Thyroid gland (tissue), 4 donors: Measurements from ENCODE around the gene TTLL10. TPM values are rescaled to one million over a fixed set of nuclear protein-coding genes. Genes with fewer than 3 reads are reported as not detected.

Experiments
- DNase-seq, 2 donors: peaks; one replicate each; pipeline ENCODE4 v3.0.0-alpha.2; 2019
- H3K27ac ChIP-seq, 3 donors: fragments of 200-600 bp; sonication (generic); 1 replicate in 2 of 3; 2 replicates in 1 of 3; pipeline ENCODE4 v1.5.1; 2016 to 2019; ENCODE audit warnings: mild to moderate bottlenecking in 1 of 3, moderate library complexity in 1 of 3
- H3K27me3 ChIP-seq: fragments of 200-600 bp; sonication (generic); one replicate; pipeline ENCODE4 v1.5.1; 2019
- H3K36me3 ChIP-seq, 2 donors: fragments of 200-600 bp; sonication (generic); one replicate each; pipeline ENCODE4 v1.5.1; 2016 to 2019
- H3K4me1 ChIP-seq, 2 donors: fragments of 200-600 bp; sonication (generic); one replicate each; pipeline ENCODE4 v1.5.1; 2017 to 2019
- H3K4me3 ChIP-seq, 3 donors: fragments of 200-600 bp; sonication (generic); replicated peaks in 1 of 3; 1 replicate in 2 of 3; 2 replicates in 1 of 3; pipeline ENCODE4 v1.5.1; 2016; ENCODE audit warnings: mild to moderate bottlenecking in 1 of 3
- H3K9me3 ChIP-seq: fragments of 200-600 bp; sonication (generic); one replicate; pipeline ENCODE4 v1.5.1; 2017
- CTCF ChIP-seq, 6 experiments: fragments of 200-600 bp in 3 of 6; fragments of 450-650 bp in 3 of 6; sonication (generic) in 3 of 6; IDR thresholded peaks; one replicate each; pipeline ENCODE4 v1.5.1; 2016 to 2019; ENCODE audit warnings: antibody characterized with exemption in 6 of 6, mild to moderate bottlenecking in 2 of 6, inconsistent platforms in 1 of 6, moderate library complexity in 1 of 6
- POLR2A ChIP-seq, 2 donors: fragments of 450-650 bp; IDR thresholded peaks; one replicate each; pipeline ENCODE4 v1.6.1; 2017; ENCODE audit warnings: antibody characterized with exemption in 2 of 2, mild to moderate bottlenecking in 2 of 2, moderate library complexity in 1 of 2
- WGBS, 2 donors: methylation state at CpG; one replicate each; pipeline ENCODE4 v1.1.5; 2017; 5-methylcytosine and 5-hydroxymethylcytosine counted together
- intact Hi-C: fragments of 100-400 bp; cut with DNase I; formaldehyde crosslinking; loops from one replicate; pipeline ENCODE4 v1.15.1; 2023
- total RNA-seq, 4 donors: library from RNA; depleted of rRNA; stranded (reverse); fragments of >200 nt; gene quantifications; one replicate each; pipeline ENCODE4 v1.2.3, GENCODE V29; 2016

The TTLL10 gene
- total RNA-seq, 4 donors from 2014 or later, result 0.13 to 0.29 TPM; not detected in 2

GRCh38 chr1:1219341-1219740 is 45.7 kb downstream of the TTLL10 start:
- intact Hi-C loops, result no loop called here
- Histone ChIP-seq H3K4me3 (no peak overlapping the region), H3K36me3 (peaks cover 55 to 62% of the 10 kb centered on the region in 2 donors), H3K27me3 (no peaks in the 10 kb centered on the region), H3K4me1 (no peaks in the 10 kb centered on the region), H3K27ac (no peak overlapping the region), H3K9me3 (no peaks in the 10 kb centered on the region)
- 90 to 98% methylated on average over 9 to 19 of the region's 20 CpGs for WGBS, 2 donors
- TF ChIP-seq POLR2A (IDR thresholded peaks at IDR 0.05) (no peak), CTCF (IDR thresholded peaks at IDR 0.05) (no peak)
- DNase-seq, result no peak

- Histone ChIP-seq H3K36me3 (peaks cover 55 to 65% of the 10 kb centered on the region in 2 donors), H3K4me1 (no peaks in the 10 kb centered on the region), H3K4me3 (no peak overlapping the region), H3K27ac (no peak overlapping the region), H3K27me3 (no peaks in the 10 kb centered on the region), H3K9me3 (no peaks in the 10 kb centered on the region)
- intact Hi-C loops, result no loop called here
- TF ChIP-seq CTCF (IDR thresholded peaks at IDR 0.05) (no peak), POLR2A (IDR thresholded peaks at IDR 0.05) (no peak)
- no peak for DNase-seq
- 88 to 90% methylated on average over 24 of the region's 24 CpGs for WGBS, 2 donors
These were observed 46.5 kb downstream of the TTLL10 start for GRCh38 chr1:1220197-1220596.

GRCh38 chr1:1221887-1222574 is 48.4 kb downstream of the TTLL10 start:
- Histone ChIP-seq H3K36me3 (peaks cover 46 to 62% of the 10 kb centered on the region in 2 donors), H3K9me3 (no peaks in the 10 kb centered on the region), H3K4me1 (no peaks in the 10 kb centered on the region), H3K4me3 (no peak overlapping the region), H3K27me3 (no peaks in the 10 kb centered on the region), H3K27ac (no peak overlapping the region)
- no peak for TF ChIP-seq CTCF (IDR thresholded peaks at IDR 0.05)
- no peak for TF ChIP-seq POLR2A (IDR thresholded peaks at IDR 0.05)
- intact Hi-C loops, result no loop called here
- DNase-seq, result no peak
- WGBS, 2 donors, result 92 to 97% methylated on average over 8 to 14 of the region's 30 CpGs

GRCh38 chr1:1222575-1223225 is 49.0 kb downstream of the TTLL10 start:
- intact Hi-C loops, result no loop called here
- H3K4me1 ChIP-seq, result no peaks in the 10 kb centered on the region
- no peaks in the 10 kb centered on the region for H3K9me3 ChIP-seq
- no peak for DNase-seq
- no peak overlapping the region for H3K27ac ChIP-seq
- no peak for TF ChIP-seq POLR2A (IDR thresholded peaks at IDR 0.05)
- no peak for TF ChIP-seq CTCF (IDR thresholded peaks at IDR 0.05)
- no peak overlapping the region for H3K4me3 ChIP-seq
- no peaks in the 10 kb centered on the region for H3K27me3 ChIP-seq
- peaks cover 44 to 62% of the 10 kb centered on the region in 2 donors for H3K36me3 ChIP-seq
- 97% methylated on average over 43 to 44 of the region's 44 CpGs for WGBS, 2 donors

GRCh38 chr1:1223321-1223720 is 49.6 kb downstream of the TTLL10 start:
- TF ChIP-seq CTCF (IDR thresholded peaks at IDR 0.05) (no peak), POLR2A (IDR thresholded peaks at IDR 0.05) (no peak)
- no peaks in the 10 kb centered on the region for H3K27me3 ChIP-seq
- no peaks in the 10 kb centered on the region for H3K4me1 ChIP-seq
- WGBS, 2 donors, result 95 to 96% methylated on average over 15 of the region's 15 CpGs
- no peak for DNase-seq
- H3K4me3 ChIP-seq, result no peak overlapping the region
- no peak overlapping the region for H3K27ac ChIP-seq
- intact Hi-C loops, result no loop called here
- peaks cover 44 to 62% of the 10 kb centered on the region in 2 donors for H3K36me3 ChIP-seq
- H3K9me3 ChIP-seq, result no peaks in the 10 kb centered on the region
